ENCODE results near the gene PCSK4.

DNA sequence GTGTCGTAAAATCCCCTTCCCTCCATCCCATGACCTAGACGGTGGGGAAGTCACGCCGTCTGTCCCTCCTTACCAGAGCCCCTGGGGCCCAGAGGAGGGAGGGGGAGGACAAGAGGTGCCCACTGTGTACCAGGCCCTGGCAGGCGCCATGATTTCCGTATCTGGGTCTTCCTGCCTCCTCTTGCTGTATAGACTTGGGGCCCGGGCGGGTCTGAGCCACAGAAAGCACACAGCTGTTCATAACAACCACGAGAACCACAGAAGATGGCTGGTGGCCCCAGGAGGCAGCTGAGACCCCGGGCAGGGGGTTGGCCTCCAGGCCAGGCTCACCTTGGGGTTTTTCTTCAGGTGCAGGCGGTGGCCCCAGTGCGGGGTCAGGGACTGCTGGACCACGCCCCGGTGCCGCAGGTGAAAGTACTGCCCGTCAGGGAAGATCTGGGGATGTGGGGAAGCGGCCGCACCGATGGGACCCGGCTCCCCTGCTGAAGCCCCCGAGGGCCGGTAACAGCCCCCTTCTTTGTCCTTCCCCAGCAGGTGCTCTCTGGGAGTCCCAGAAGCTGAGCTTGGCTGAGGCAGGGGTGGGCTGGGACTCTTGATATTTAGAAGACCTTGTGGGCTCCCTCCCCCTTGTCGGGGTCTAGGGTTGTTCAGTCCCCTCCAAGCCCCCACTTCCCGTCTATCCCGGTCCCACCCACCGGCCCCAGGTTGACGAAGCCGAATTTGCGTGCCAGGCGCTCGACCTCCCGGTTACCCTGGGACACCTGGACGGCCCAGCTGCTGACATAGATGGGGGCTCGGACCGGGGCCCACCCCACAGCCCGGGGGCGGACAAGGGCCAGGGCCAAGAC lies 463 bp downstream of the PCSK4 start:
- no peak for TF ChIP-seq POLR2A (IDR thresholded peaks at IDR 0.05)
- TF ChIP-seq, protein P1, sequence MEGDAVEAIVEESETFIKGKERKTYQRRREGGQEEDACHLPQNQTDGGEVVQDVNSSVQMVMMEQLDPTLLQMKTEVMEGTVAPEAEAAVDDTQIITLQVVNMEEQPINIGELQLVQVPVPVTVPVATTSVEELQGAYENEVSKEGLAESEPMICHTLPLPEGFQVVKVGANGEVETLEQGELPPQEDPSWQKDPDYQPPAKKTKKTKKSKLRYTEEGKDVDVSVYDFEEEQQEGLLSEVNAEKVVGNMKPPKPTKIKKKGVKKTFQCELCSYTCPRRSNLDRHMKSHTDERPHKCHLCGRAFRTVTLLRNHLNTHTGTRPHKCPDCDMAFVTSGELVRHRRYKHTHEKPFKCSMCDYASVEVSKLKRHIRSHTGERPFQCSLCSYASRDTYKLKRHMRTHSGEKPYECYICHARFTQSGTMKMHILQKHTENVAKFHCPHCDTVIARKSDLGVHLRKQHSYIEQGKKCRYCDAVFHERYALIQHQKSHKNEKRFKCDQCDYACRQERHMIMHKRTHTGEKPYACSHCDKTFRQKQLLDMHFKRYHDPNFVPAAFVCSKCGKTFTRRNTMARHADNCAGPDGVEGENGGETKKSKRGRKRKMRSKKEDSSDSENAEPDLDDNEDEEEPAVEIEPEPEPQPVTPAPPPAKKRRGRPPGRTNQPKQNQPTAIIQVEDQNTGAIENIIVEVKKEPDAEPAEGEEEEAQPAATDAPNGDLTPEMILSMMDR (IDR thresholded peaks at IDR 0.05), result no peak

All from tibial nerve (tissue), 3 donors.